AG04449 (cell line): Measurements from ENCODE around the gene EXOC2.

ENCODE experiments used
- CTCF ChIA-PET: fragments of 350-600 bp; formaldehyde crosslinking; extraction: SDS; loops from one replicate; lab custom pipeline; 2021; ENCODE audit warnings: antibody characterized with exemption; lab: Yijun Ruan, JAX
- POLR2A ChIA-PET: fragments of 400-600, 350-600 bp; formaldehyde crosslinking; extraction: SDS; loops from one replicate; lab custom pipeline; 2020; ENCODE audit warnings: antibody characterized with exemption, inconsistent platforms; lab: Yijun Ruan, JAX
- DNase-seq: peaks from one replicate; pipeline ENCODE4 v3.0.0-alpha.2; 2010; ENCODE audit warnings: low read depth, low spot score
- H3K4me3 ChIP-seq: 2 replicates; pipeline ENCODE4 v1.5.1; 2011; ENCODE audit warnings: low read depth, mild to moderate bottlenecking, control low read depth, low read length
- CTCF ChIP-seq: IDR thresholded peaks from one replicate; pipeline ENCODE4 v1.5.1; 2011; ENCODE audit warnings: mild to moderate bottlenecking, moderate library complexity, low read length, control low read depth, inconsistent platforms; ENCODE audit not compliant: insufficient read depth; ENCODE audit errors: missing control alignments

The EXOC2 gene

GRCh38 chr6:455835-456234 is 237.1 kb downstream of the EXOC2 start:
- DNase-seq = no peak
- ChIA-PET CTCF (no interaction called here), POLR2A (no interaction called here)

GRCh38 chr6:455006-455585 is 237.8 kb downstream of the EXOC2 start:
- TF ChIP-seq CTCF = no peak
- no peak for DNase-seq
- CTCF ChIA-PET = no interaction called here
- no peak overlapping the region for H3K4me3 ChIP-seq
- POLR2A ChIA-PET = no interaction called here

More at GRCh38 chr6:455835-456234, 237.1 kb downstream of the EXOC2 start:
- no peak overlapping the region for H3K4me3 ChIP-seq
- no peak for TF ChIP-seq CTCF

- no peak for TF ChIP-seq CTCF
- ChIA-PET POLR2A (no interaction called here), CTCF (no interaction called here)
- DNase-seq = no peak
- no peak overlapping the region for H3K4me3 ChIP-seq
Measured at GRCh38 chr6:454148-454991, 238.6 kb downstream of the EXOC2 start.

GRCh38 chr6:453152-453551 is 239.8 kb downstream of the EXOC2 start:
- no peak overlapping the region for H3K4me3 ChIP-seq
- ChIA-PET POLR2A (no interaction called here), CTCF (no interaction called here)
- TF ChIP-seq CTCF = no peak
- no peak for DNase-seq

- peak; percentile 2 for DNase-seq
- CTCF ChIA-PET = no interaction called here
- no peak overlapping the region for H3K4me3 ChIP-seq
- POLR2A ChIA-PET = no interaction called here
- TF ChIP-seq CTCF = no peak
Measured at GRCh38 chr6:452301-453067, 240.5 kb downstream of the EXOC2 start.

- no peak for TF ChIP-seq CTCF
- H3K4me3 ChIP-seq = no peak overlapping the region
- POLR2A ChIA-PET = no interaction called here
- CTCF ChIA-PET = no interaction called here
- DNase-seq = no peak
Measured at GRCh38 chr6:451847-452246, 241.1 kb downstream of the EXOC2 start.
